Measurements from ENCODE around the gene POLR2J. TPM values are rescaled to one million over a fixed set of nuclear protein-coding genes. Genes with fewer than 3 reads are reported as not detected.

The POLR2J gene
- total RNA-seq, 2 experiments from 2014 or later, result 41.7 to 46.5 TPM

DNA sequence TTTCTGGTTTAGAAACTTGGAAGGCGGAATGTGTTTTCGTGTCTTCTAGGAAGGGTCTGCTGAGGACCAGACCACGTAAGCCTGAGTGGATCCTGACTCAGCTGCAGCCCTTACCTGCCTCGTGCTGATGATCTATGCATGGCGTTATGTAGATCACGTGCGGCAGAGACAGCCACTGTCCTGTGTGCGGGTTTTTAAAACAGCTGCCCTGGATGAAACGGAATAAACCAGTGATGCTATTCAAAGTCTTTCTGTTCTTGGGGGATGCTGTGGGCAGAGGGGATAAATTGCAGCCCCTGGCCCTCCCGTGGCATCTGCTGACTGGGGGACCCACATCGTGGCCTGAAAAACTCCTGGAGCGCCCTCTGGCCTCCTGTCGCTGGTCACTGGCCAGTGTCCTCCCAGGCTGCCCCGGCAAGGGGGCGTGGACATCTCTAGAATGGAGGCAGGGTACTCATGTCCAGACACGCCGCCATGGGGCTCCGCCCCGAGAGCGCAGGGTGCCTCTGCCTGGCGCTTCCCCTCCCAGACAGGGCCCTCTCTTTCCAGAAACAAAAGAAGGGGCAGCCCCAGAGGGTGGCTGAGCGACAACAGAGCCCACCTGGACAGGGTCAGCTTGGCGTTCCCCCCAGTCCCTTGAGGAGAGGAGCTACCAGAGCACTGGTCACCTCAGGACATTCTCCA lies 27.2 kb downstream of the POLR2J start:
- Mint-ChIP-seq H3K27ac (no peak overlapping the region), H3K36me3 (ENCODE audit: low read depth) (peaks cover 16% of the 10 kb centered on the region), H3K27me3 (no peaks in the 10 kb centered on the region), H3K4me1 (no peaks in the 10 kb centered on the region), H3K9me3 (no peaks in the 10 kb centered on the region), H3K4me3 (no peak overlapping the region)
- no peak for DNase-seq
- POLR2A ChIA-PET, result no interaction called here
- CTCF ChIA-PET, result interaction anchor here (1.9 to 3.5 kb wide), 2 partner anchors 36 to 46 kb away, joined by 8 to 33 read pairs; no protein-coding TSS in a partner anchor

DNA sequence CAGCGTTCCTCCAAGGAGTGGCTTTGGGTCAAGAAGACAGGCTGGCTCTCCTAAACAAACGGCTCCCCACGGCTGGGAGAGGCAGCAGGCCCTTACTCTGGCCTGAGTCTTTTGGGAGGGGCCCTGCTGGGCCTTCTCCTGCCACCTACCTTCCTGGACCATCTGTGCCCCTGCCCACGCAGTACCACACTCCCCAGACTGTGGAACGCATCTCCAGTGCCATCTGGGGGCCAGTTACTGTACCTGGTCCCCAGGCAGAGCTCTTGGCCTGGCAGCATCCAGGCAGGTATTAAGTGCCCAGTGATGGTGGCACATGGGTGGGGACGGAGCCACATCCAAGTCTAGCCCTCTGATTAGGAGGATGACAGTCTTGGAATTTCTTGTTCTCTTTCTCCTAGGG lies 28.5 kb downstream of the POLR2J start:
- Mint-ChIP-seq H3K4me3 (no peak overlapping the region), H3K9me3 (no peaks in the 10 kb centered on the region), H3K27me3 (no peaks in the 10 kb centered on the region), H3K4me1 (no peaks in the 10 kb centered on the region), H3K27ac (no peak overlapping the region), H3K36me3 (ENCODE audit: low read depth) (peaks cover 23% of the 10 kb centered on the region)
- ChIA-PET CTCF (interaction anchor here (0.7 to 3.5 kb wide), 7 partner anchors 11 to 45 kb away, joined by 3 to 33 read pairs (median 8); partner anchors contain the start of gene ORAI2), POLR2A (interaction anchor here (0.6 to 1.1 kb wide), 2 partner anchors 24 to 34 kb away, joined by 3 to 7 read pairs; no protein-coding TSS in a partner anchor)
- peak; percentile 48 for DNase-seq

DNA sequence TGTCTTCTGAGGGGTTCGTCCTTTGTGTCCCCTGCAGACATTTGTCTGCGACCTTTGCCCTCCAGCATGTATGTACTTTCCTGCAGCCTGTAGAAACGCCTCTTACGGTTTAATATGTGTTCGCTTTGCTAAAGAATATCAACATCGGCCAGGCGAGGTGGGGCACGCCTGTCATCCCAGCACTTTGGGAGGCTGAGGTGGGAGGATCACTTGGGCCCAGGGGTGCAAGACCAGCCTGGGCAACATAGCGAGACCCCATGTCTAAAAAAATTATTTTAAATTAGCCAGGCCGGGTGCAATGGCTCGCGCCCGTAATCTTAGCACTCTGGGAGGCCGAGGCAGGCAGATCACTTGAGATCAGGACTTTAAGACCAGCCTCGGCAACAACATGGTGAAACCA lies 29.6 kb downstream of the POLR2J start:
- H3K27ac Mint-ChIP-seq, result no peak overlapping the region
- H3K4me1 Mint-ChIP-seq, result no peaks in the 10 kb centered on the region
- DNase-seq, result no peak
- H3K27me3 Mint-ChIP-seq, result no peaks in the 10 kb centered on the region
- no peak overlapping the region for H3K4me3 Mint-ChIP-seq
- ChIA-PET CTCF (interaction anchor here (1.5 to 3.2 kb wide), 3 partner anchors 16 to 39 kb away, joined by 7 to 30 read pairs (median 8); partner anchors contain the start of gene ORAI2), POLR2A (no interaction called here)
- peaks cover 28% of the 10 kb centered on the region for H3K36me3 Mint-ChIP-seq (ENCODE audit: low read depth)
- H3K9me3 Mint-ChIP-seq, result no peaks in the 10 kb centered on the region

DNA sequence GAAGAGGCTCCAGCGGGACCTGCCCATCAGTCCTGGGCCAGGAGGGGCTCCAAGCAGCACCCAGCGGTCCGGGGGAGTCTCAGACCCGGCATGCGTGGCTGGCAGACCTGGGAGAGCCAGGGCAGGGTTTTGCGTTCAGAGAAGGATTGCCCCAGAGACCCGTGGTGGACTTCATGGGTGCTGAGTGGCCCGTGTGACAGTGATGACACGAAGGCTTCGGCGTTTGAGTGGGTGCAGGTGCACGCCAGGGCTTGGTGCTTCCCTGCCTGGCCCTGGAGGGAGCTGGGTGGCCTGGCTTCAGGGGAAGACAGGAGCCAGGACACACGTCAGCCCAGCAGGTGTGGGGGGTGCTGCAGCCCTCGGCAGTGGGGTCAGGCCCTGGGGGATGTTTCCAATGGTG lies 31.4 kb downstream of the POLR2J start:
- CTCF ChIA-PET, result no interaction called here
- Mint-ChIP-seq H3K36me3 (ENCODE audit: low read depth) (peaks cover 28% of the 10 kb centered on the region), H3K9me3 (no peaks in the 10 kb centered on the region), H3K4me1 (peaks cover 4% of the 10 kb centered on the region), H3K27ac (no peak overlapping the region), H3K27me3 (no peaks in the 10 kb centered on the region), H3K4me3 (no peak overlapping the region)
- POLR2A ChIA-PET, result no interaction called here
- no peak for DNase-seq

DNA sequence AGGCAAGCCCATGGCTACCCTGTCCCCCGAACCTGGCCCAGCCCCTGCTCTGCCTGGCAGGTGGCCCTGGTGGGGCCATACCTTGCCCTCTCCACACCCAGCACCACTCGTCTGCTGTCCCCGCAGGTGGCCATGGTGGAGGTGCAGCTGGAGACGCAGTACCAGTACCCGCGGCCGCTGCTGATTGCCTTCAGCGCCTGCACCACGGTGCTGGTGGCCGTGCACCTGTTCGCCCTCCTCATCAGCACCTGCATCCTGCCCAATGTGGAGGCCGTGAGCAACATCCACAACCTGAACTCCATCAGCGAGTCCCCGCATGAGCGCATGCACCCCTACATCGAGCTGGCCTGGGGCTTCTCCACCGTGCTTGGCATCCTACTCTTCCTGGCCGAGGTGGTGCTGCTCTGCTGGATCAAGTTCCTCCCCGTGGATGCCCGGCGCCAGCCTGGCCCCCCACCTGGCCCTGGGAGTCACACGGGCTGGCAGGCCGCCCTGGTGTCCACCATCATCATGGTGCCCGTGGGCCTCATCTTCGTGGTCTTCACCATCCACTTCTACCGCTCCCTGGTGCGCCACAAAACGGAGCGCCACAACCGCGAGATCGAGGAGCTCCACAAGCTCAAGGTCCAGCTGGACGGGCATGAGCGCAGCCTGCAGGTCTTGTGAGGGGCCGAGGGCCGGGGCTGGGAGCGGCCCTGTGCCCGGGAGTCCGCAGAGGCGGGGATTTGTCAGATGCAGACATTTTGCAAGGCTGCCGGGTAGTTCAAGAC lies 32.1 kb downstream of the POLR2J start:
- ChIA-PET POLR2A (interaction anchor here (2.7 kb wide), 1 partner anchor 20 kb away, joined by 9 read pairs; no protein-coding TSS in a partner anchor), CTCF (interaction anchor here (1.7 kb wide), 1 partner anchor 18 kb away, joined by 4 read pairs; no protein-coding TSS in a partner anchor)
- no peak overlapping the region for H3K4me3 Mint-ChIP-seq
- no peaks in the 10 kb centered on the region for H3K27me3 Mint-ChIP-seq
- DNase-seq, result no peak
- H3K9me3 Mint-ChIP-seq, result no peaks in the 10 kb centered on the region
- H3K36me3 Mint-ChIP-seq (ENCODE audit: low read depth), result peaks cover 36% of the 10 kb centered on the region
- H3K27ac Mint-ChIP-seq, result no peak overlapping the region
- peaks cover 4% of the 10 kb centered on the region for H3K4me1 Mint-ChIP-seq

DNA sequence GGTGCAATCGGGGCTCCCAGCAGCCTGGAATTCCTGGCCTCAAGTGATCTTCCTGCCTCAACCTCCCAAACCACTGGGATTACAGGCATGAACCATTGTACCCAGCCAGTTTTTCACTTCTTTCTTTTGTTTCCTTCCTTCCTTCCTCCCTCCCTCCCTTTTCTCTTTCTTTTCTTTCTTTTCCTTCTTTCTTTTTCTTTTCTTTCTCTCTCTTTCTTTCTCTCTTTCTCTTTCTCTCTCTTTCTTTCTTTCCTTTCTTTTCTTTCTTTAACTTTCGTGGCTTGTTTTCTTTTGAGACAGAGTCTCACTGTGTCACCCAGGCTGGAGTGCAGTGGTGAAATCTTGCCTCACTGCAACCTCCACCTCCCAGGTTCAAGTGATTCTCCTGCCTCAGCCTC lies 33.0 kb downstream of the POLR2J start:
- CTCF ChIA-PET, result interaction anchor here (1.7 kb wide), 1 partner anchor 19 kb away, joined by 4 read pairs; no protein-coding TSS in a partner anchor
- DNase-seq, result no peak
- POLR2A ChIA-PET, result interaction anchor here (2.7 kb wide), 1 partner anchor 19 kb away, joined by 9 read pairs; no protein-coding TSS in a partner anchor
- peaks cover 37% of the 10 kb centered on the region for H3K36me3 Mint-ChIP-seq (ENCODE audit: low read depth)
- no peaks in the 10 kb centered on the region for H3K27me3 Mint-ChIP-seq
- no peaks in the 10 kb centered on the region for H3K9me3 Mint-ChIP-seq
- no peak overlapping the region for H3K4me3 Mint-ChIP-seq
- peaks cover 4% of the 10 kb centered on the region for H3K4me1 Mint-ChIP-seq
- H3K27ac Mint-ChIP-seq, result peak overlapping the region; percentile 47

DNA sequence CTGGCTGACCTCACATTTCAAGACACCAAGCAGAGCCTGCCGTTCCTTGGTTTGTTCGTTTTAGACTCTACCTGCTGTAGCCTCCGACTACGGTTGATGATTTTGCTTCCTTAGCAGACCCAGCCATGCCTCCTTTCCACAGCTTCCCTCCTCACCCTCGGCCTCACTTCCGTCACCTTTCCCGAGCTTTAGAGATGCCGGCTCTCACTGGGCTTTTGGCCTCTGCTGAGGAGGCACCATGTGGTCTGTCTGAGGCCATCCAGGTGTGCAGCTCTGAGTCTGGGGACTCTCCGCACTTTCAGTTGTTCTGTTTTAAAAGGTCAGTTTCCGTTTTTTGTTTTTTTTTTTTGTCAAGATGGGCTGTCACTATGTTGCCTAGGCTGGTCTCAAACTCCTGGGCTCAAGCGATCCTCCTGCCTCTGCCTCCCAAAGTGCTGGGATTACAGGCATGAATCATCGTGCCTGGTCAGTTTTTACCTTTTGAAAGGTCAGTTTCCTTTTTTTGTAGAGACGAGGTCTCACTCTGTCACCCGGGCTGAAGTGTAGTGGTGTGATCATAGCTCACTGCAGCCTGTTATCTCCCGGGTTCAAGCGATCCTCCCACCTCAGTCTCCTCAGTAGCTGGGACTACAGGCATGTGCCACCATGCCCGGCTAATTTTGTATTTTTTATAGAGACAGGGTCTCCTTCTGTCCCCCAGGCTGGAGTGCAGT lies 33.6 kb downstream of the POLR2J start:
- H3K27me3 Mint-ChIP-seq, result no peaks in the 10 kb centered on the region
- no peak overlapping the region for H3K4me3 Mint-ChIP-seq
- peaks cover 34% of the 10 kb centered on the region for H3K36me3 Mint-ChIP-seq (ENCODE audit: low read depth)
- CTCF ChIA-PET, result interaction anchor here (0.7 to 1.7 kb wide), 2 partner anchors 19 to 902 kb away, joined by 3 to 4 read pairs; no protein-coding TSS in a partner anchor
- no peak overlapping the region for H3K27ac Mint-ChIP-seq
- H3K4me1 Mint-ChIP-seq, result peaks cover 4% of the 10 kb centered on the region
- POLR2A ChIA-PET, result interaction anchor here (1.9 to 2.7 kb wide), 2 partner anchors 12 to 19 kb away, joined by 6 to 9 read pairs; partner anchors contain the start of gene ORAI2
- no peak for DNase-seq
- no peaks in the 10 kb centered on the region for H3K9me3 Mint-ChIP-seq

DNA sequence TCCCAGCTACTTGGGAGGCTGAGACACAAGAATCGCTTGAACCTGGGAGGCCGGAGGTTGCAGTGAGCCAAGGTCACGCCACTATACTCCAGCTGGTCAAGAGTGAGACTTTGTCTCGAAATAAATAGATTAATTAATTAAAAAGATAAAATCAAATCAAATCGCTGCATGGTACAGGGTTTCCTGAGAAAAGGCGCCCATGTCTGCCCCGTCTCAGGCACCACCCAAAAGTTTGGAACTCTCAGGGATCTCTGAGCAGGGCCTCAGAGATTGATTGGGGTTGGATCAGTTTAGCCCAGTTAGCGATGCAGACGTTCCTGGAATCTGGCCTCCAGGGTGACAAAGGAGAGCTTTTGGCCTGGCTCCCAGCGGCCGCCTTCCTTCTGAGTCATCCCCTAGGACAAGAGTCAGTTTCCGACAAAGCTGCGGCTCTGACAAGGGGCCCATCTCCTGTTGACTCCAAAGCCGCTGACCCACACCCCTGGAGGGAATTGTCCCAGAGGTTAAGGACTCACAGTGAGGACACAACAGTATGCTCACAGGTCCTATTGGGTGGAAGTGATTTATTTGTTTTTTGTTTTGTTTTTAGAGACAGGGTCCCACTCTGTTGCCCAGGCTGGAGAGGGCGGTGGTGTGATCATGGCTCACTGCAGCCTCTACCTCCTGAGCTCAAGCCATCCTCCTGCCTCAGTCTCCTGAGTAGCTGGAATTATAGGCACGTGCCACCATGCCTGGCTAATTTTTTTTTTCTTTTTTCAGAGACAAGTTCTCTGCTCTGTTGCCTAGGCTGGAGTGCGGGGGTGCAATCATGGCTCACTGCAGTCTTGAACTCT lies 38.5 kb downstream of the POLR2J start:
- H3K4me1 Mint-ChIP-seq, result peaks cover 11% of the 10 kb centered on the region
- no peak overlapping the region for H3K4me3 Mint-ChIP-seq
- H3K27ac Mint-ChIP-seq, result no peak overlapping the region
- no peak for DNase-seq
- CTCF ChIA-PET, result interaction anchor here (1.1 to 1.3 kb wide), 3 partner anchors 10 to 28 kb away, joined by 3 to 4 read pairs (median 3); no protein-coding TSS in a partner anchor
- no peaks in the 10 kb centered on the region for H3K9me3 Mint-ChIP-seq
- peaks cover 35% of the 10 kb centered on the region for H3K36me3 Mint-ChIP-seq (ENCODE audit: low read depth)
- POLR2A ChIA-PET, result interaction anchor here (1.2 to 1.5 kb wide), 2 partner anchors 14 to 28 kb away, joined by 3 to 4 read pairs; no protein-coding TSS in a partner anchor
- no peaks in the 10 kb centered on the region for H3K27me3 Mint-ChIP-seq

DNA sequence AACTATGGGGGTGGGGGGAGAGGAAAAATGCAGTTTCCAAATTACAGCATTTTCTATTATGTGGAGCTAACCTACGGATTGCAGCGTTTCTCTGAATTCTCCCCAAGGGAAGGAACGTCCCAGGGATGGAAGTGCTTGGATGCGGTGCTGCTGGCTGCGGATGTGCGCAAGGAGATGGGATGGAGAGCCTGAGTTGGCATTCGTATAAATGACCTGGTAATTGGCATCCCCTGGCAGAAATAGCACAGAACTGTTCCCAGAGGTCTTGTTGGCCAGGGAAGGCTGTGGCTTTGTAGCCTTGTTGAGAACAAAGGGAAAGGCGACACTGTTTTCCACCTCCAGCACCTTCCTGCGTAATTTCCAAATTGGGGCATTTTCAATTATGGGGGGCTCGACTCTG lies 42.6 kb downstream of the POLR2J start:
- Mint-ChIP-seq H3K27ac (no peak overlapping the region), H3K27me3 (no peaks in the 10 kb centered on the region), H3K4me1 (peaks cover 36% of the 10 kb centered on the region), H3K9me3 (no peaks in the 10 kb centered on the region), H3K4me3 (no peak overlapping the region), H3K36me3 (ENCODE audit: low read depth) (peaks cover 25% of the 10 kb centered on the region)
- DNase-seq, result no peak
- POLR2A ChIA-PET, result interaction anchor here (4.1 to 7.4 kb wide), 2 partner anchors 10 to 22 kb away, joined by 32 to 67 read pairs; no protein-coding TSS in a partner anchor
- CTCF ChIA-PET, result interaction anchor here (0.6 to 3.7 kb wide), 2 partner anchors 25 to 818 kb away, joined by 3 to 22 read pairs; no protein-coding TSS in a partner anchor

DNA sequence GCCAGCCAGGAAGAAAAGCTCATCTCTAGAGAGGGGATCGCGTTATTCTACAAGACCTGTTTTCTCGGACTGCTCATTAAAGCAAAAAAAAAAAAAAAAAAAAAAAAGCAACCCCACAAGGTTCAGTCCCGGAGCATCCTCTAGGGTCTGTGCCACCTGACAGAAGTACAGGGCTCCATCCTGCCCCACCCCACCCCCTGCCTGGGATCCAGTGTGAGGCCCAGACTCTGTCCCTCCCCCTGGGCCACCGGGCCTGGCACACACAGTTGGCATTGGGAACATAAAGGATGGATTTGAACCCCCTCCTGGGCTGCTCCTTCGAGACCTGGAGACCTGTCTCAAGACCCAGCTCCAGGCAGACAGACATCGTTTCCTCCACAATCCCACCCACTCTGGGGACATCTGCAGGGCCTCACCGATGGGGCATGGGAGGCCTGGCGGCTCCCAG lies 44.7 kb downstream of the POLR2J start:
- Mint-ChIP-seq H3K27ac (peak overlapping the region; percentile 76), H3K9me3 (no peaks in the 10 kb centered on the region), H3K4me1 (peaks cover 56% of the 10 kb centered on the region), H3K27me3 (no peaks in the 10 kb centered on the region), H3K4me3 (peak overlapping the region; percentile 74), H3K36me3 (ENCODE audit: low read depth) (peaks cover 30% of the 10 kb centered on the region)
- peak; percentile 43 for DNase-seq
- CTCF ChIA-PET, result interaction anchor here (0.6 to 3.7 kb wide), 8 partner anchors 16 to 156 kb away, joined by 3 to 22 read pairs (median 6); no protein-coding TSS in a partner anchor
- POLR2A ChIA-PET, result interaction anchor here (0.6 to 7.4 kb wide), 10 partner anchors 8 to 400 kb away, joined by 3 to 67 read pairs (median 4); no protein-coding TSS in a partner anchor

DNA sequence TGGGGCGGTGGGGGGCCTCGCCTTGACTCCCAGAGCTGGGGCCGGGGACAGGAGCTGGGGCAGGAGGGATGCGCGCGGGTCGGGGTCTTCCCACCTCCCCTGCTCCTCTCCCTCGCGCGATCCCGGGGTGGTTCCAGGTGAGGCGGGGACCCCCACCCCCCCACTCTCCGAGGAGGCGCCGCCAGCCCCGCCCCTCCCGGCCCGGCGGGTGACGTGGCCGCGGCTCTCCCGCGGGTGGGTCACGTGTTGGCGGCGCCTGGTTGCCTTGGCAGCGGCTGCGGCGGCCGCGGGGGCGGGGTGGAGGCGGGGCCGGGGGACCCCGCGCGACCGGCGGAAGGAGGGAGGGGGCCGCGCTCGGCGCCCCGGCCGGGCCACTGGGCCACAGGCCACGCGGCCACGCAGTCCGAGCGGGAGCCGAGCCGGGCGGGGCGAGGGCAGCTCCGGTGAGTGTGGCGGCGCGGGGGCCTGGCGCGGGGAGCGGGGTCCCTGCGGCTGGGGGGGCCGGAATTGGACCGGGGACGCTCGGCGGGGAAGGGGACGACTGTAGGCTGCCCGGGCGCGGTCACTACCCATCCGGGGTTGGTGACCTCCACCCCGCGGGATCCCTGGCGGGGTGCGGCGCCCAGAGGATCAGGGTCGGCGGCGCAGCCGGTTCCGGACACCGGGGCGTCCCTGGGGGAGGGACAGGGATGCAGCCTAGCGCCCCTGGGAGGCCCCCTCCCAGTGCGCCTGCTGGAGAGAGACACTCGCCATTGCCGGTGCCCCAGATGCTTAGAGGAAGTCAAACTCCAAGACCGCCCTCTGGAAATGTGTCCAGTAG lies 45.3 kb downstream of the POLR2J start, which contains the start of gene ORAI2:
Gene ORAI2, plus strand, starts transcription at position 357 of the 820 bp plus-strand sequence. CDS start 5,382 bp downstream, outside the sequence.
- peak; percentile 88 for DNase-seq
- Mint-ChIP-seq H3K27ac (peak within 1 kb of the TSS; percentile 94), H3K27me3 (no peaks in the 10 kb centered on the region), H3K9me3 (no peaks in the 10 kb centered on the region), H3K36me3 (ENCODE audit: low read depth) (peaks cover 26% of the 10 kb centered on the region), H3K4me1 (peaks cover 57% of the 10 kb centered on the region), H3K4me3 (peak within 1 kb of the TSS; percentile 74)
- POLR2A ChIA-PET, result interaction anchor here (0.6 to 7.4 kb wide), 10 partner anchors 8 to 400 kb away, joined by 3 to 67 read pairs (median 4); no protein-coding TSS in a partner anchor
- CTCF ChIA-PET, result interaction anchor here (0.6 to 3.7 kb wide), 8 partner anchors 17 to 155 kb away, joined by 3 to 22 read pairs (median 6); no protein-coding TSS in a partner anchor
